Middle frontal gyrus (tissue), 1 donor: Measurements from ENCODE around the gene ADAMTS7.
A peak's percentile ranks its signal among the peaks of the same experiment; 100 is the strongest.
"Not testable (repeated sequence)": the region's sequence is repeated elsewhere in the genome, so short reads cannot be mapped to it uniquely, and the experiment has no call there.

Experiments used
- DNase-seq: peaks from one replicate; pipeline ENCODE4 v3.0.0-alpha.2; 2015; ENCODE audit warnings: low spot score; ENCODE audit errors: extremely low spot score

The ADAMTS7 gene

GRCh38 chr15:78781381-78781780 lies 29.9 kb downstream of the ADAMTS7 start:
- not testable (repeated sequence) for DNase-seq

DNA sequence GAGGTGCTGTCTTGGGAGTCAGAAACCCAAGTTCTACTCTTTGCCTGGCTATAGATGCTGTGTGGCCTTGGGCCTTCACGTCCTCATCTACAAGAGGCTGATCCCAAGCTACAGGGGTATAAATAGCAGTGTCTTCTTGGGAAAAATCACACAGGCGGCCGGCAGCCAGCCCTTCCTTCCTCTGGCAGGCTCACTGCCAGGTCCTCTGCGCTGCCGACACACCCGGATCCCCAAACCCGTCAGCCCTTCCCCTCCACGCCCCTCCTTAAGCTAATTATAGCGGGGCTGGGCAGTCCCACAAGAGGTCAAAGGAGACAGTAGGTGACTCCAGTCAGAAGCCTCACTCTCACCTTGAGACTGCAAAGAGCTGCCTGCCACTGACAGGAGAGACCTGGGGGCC lies 31.3 kb downstream of the ADAMTS7 start:
- DNase-seq, result not testable (repeated sequence)

- not testable (repeated sequence) for DNase-seq
Measured at GRCh38 chr15:78779176-78779785, 32.0 kb downstream of the ADAMTS7 start.

GRCh38 chr15:78778422-78778821 lies 32.8 kb downstream of the ADAMTS7 start:
- no peak for DNase-seq

GRCh38 chr15:78777953-78778345 lies 33.3 kb downstream of the ADAMTS7 start:
- peak; percentile 14 for DNase-seq

DNA sequence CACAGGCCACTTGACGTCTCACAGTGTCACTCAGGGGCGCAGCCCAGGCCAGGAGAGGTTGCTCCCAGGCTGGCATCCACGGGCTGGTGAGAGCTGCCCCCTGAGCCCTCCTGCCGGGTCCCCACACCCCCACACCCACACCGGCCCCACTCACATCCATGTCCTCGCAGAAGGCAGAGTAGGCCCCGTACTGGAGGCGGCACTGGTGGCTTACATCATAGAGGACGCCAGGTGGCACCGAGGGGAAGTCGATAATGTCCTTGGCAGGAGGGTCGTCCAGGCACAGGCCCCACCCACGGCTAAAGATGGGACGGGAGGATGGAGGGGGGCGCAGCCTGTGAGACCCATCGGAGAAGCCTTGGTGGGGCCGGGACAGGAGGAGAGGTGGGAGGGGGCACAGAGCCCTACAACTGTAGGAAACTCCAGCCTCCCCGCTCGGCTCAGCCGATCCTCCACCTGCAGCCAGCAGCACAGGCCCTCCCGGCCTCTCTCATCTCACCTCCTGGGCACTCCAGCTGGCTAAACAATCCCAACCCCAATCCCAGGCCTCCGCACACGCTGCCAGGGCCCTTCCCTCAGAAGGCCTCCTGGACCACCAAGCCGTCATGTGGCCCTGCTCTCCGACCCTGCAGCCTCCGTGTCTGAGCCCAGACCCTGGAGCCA lies 33.8 kb downstream of the ADAMTS7 start:
- DNase-seq, result not testable (repeated sequence)

DNA sequence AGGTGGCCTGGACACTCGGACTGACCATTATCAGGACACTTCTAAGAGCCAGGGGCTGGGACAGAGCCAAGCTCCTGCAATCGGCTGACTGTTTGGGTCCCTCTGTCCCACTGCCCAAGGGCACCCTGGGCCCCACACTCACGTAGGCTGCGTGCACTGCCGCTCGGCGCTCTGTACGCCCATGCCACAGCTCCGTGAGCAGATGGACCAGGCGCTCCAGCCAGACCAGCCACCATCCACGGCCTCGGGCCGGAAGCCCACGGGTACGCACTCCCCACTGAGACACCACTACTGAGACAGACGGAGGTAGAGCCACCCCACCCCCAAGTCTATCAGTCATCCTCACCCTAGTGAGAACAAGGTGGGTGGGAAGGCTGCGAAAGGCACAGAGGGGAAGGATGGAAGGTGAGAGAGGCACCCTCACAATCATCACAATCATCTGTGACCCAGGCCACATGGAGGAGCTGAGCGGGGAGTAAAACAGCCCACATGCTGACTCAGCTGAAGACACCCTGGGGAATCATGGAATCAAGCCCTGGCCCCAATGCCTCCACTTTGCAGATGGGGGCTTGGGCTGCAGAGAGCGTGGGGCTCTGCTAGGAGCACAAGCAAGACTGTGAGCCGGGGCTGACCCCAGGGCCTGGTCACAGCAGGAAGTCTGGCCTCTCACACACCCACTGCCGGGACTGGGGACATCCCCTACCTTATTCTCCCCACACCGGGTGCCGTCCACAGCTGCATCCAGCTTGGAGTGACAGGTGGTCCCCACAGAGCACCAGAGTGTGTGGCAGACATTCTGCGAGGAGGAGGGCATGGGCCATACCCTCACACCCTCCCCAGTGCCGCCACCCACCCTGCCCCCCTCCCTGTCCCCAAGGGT lies 35.0 kb downstream of the ADAMTS7 start:
- DNase-seq, result not testable (repeated sequence)

- DNase-seq, result no peak
Measured at GRCh38 chr15:78775472-78775871, 35.8 kb downstream of the ADAMTS7 start.

DNA sequence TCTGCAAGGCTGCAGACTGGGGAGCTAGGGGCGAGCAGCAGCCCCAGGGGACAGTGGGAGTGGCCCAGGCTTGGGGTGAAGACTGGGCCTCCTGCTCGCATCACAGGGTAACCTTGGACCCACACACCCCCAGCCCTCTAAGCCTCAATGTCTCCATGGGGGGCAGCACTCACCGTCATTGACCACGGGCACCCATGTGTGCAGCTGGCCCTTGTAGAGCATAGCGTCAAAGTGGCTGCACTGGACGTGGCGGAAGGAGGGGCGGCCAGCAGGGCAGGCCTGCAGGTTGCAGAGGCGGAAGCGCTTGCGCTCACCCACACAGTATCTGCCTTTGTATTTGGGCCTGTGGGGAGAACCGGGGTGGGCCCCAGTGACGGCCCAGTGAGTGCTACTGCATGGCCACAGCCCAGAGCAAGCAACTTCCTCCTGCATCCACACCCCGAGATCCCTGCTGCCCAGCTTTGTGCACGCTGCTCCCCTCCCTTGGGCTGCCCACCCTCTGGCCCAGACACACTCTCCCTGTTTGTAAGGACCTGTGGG lies 36.7 kb downstream of the ADAMTS7 start:
- not testable (repeated sequence) for DNase-seq

GRCh38 chr15:78773765-78774450 lies 37.4 kb downstream of the ADAMTS7 start:
- not testable (repeated sequence) for DNase-seq

- DNase-seq, result no peak
Measured at GRCh38 chr15:78772738-78773137, 38.5 kb downstream of the ADAMTS7 start.

GRCh38 chr15:78771436-78772000 lies 39.7 kb downstream of the ADAMTS7 start:
- not testable (repeated sequence) for DNase-seq

DNA sequence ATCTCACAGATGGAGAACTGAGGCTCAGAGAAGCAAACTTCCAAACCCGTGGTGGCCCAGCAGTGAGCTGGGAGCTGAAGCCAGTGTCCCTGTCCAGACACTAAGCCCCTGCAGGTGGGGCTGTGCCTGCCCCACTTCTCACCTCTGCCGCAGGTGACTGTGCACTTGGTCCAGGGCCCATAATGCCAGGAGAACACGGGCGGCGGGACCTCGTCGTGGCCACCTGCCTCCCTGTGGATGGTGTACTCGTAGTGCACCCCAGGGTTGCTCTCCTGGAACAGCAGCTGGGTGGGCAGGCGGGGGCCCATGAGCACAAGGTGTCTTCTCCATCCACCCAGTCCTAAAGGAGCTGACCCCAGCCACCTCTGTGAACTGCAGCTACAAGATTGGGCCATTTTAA lies 40.2 kb downstream of the ADAMTS7 start:
- not testable (repeated sequence) for DNase-seq

DNA sequence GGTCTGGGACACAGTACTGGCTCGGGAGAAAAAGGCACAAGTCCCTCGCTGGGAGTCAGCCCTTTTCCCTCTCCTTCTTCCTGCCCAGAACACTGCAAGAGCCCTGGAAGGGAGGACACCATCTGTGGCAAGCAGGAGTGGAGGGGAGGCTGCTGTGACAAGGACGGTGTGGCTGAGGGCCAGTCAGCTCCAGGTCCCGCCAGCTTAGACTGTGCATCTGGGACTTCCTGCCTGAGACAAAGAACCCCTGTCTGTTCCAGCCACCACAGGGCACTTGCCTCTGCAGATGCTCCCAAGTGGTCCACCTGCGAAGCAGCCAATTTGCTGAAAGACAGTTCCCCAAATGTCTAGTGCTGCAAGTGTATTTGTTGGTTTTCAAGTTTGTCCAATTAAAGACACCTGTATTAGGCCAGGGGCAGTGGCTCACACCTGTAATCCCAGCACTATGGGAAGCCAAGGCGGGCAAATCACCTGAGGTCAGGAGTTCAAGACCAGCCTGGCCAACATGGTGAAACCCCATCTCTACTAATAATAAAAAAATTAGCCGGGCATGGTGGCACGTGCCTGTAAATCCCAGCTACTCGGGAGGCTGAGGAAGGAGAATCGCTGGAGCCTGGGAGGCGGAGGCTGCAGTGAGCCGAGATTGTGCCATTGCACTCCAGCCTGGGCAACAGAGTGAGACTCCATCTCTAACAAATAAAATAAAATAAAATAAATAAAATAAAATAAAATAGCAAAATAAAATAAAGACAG lies 41.6 kb downstream of the ADAMTS7 start:
- not testable (repeated sequence) for DNase-seq

DNA sequence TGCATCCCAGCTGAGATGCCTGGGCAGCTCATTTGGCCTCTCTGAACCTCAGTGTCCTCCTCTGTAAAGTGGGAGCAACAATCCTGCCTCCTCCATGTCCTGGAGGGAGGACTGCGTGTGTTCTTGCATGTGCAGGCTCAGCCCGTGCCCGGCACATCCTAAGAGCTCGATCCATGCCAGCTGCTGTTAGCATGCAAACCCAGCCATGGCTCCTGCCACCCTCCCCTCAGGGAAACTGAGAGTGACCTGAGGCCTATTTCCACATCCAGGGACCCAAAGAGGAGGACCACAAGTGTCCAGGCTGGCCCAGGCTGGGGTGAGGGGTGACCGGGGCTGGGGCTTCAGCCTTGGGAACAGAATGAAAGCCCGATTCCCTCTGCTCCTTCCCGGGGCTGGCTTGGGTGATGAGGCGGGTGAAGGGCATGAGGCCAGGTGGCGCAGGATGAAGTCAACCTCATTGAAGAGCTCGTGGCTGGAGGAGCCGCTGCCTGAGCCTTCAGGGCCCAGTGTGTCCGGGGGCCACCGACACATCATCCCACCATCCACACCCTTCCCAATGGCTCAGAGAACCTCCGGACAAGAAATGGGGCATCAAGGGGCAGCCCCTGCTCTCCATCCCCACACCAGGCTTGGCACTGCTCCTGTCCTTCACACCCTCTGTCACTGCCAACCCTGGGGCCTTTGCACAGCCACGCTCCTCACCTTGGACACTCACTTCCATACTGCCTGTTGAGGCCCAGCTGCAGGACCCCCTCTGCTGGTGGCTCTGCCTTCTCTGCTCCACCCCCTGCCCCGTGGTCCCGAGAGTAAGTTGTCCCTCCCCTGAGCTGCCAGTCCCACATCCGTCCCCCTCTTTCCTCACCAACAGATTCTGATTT lies 42.5 kb downstream of the ADAMTS7 start:
- DNase-seq, result no peak

DNA sequence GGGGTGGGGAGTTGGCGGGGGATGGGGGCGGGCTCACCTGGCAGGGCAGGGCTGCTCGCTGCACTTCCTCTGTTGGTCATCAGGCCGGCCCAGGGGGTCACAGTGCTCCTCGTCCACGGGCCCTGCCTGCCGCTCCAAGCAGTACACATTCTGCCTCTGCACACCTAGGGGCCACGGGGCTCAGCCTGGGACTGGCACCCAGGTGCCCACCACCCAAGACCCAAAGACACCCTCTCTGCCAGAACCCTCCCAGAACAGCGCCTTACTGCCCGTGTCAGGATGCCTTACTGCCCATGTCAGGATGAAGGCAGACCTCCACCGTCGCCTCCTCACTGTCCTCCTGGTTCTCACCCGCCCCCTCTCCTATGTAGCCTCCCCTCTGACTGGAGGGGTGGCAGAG lies 43.2 kb downstream of the ADAMTS7 start:
- DNase-seq, result no peak

DNA sequence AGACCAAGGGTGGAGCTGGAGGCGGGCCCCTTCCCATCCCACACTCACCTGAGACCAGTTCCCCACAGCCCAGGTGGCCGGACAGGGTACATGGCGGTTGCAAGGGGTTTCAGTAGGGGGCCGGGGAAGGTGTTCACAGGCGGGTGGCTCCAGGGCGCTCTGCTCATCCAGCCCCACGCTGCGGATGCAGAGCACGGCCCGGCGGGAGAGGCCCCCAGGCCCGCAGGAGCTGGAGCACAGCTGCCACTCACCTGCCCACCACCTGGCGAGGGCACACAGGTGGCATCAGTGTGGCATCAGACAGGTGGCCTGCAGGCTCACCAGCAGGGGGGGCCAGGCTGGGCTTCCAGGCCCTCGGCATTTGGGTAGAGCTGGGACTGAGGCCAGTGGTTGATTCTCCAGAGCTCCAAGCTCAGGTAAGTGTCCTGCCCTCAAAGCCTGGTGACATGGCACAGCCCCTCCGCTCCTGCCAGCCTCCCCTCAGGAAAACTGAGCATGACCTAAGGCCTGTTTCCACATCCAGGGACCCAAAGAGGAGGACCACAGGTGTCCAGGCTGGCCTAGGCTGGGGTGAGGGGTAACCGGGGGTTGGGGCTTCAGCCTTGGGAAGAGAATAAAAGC lies 43.8 kb downstream of the ADAMTS7 start:
- DNase-seq, result no peak

DNA sequence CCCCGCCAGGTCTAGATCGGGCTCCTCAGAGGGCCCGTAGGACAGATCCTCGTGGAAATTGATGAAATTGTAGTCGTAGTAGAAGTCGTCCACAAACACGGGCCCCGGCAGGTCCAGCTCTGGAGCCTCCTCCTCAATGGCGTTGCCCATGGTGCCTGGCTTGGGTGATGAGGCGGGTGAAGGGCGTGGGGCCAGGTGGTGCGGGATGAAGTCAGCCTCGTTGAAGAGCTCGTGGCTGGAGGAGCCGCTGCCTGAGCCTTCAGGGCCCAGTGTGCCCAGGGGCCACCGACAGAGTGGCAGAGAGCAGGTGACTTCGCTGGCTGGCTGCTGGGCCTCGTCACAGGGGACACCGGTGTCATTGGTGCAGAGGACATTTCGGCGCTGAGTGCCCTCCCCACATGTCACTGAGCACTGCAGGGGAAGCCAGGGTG lies 44.6 kb downstream of the ADAMTS7 start:
- DNase-seq, result not testable (repeated sequence)

DNA sequence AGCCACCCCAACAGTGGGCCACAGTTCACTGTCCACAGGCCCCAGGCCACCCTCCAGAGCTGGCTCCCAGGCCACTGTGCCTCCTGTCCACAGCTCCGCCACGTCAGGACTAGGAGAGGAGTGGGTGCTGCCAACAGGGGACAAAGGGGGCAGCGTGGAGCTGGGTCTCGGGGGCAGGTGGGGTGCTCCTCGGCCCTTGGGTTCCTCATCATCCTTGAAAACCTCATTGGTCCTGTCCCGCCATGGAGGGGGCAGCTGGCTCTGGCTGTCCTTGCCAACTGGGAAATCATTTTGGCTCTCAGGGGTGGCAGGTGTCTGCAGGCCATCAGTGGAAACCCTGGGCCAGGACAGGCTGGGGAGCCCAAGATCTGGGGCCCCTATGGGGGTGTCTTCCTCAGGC lies 45.2 kb downstream of the ADAMTS7 start:
- DNase-seq, result no peak
